ENCODE data around the gene DPCD.

The DPCD gene

DNA sequence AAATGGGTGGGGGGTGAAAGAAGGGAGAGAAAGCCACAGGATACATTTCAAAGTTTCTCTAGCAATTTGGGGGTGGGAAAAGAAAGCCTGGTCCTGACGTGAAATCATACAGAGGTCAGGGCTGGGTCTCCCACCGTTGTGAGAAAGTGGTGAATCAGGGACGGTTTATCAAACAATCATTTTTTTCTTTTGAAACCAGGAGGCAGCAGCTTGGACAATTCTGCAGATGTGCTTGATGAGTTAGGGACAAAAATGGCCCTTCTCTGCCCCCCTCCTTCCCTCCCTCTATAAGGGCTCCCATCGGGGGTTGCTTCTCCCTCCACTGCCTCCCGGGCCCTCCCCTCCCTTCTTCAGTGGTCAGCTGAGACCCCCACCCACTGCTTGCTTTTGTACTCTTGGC is 63.2 kb downstream of the DPCD start:
- H3K4me1 ChIP-seq (ENCODE audit: insufficient read depth, low read length) = peaks cover 22% of the 10 kb centered on the region
- no peak overlapping the region for H2AFZ ChIP-seq (ENCODE audit: low read depth, low read length)
- no peak overlapping the region for H3K4me3 ChIP-seq (ENCODE audit: low read length)
- peaks cover 62% of the 10 kb centered on the region for H3K27me3 ChIP-seq (ENCODE audit: insufficient read depth, low read length)
- no peaks in the 10 kb centered on the region for H3K36me3 ChIP-seq (ENCODE audit: insufficient read depth, low read length)
- no peaks in the 10 kb centered on the region for H3K9me3 ChIP-seq (ENCODE audit: low read length)

DNA sequence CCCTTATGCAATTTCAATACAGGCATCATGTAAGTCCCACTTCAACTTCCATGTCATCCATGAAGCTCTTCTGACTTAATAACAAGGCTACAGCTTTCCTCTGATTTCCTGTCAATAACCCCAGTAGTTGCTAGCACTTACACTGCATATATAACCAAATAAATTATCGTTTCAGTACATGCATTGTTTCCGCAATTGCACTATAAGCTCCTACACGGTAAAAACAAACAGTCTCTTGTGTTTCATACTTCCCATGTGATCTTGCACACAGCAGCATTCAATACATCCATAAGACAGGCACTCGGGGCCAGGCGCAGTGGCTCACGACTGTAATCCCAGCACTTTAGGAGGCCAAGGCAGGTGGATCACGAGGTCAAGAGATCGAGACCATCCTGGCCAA is 65.4 kb downstream of the DPCD start:
- Histone ChIP-seq H3K9me3 (ENCODE audit: low read length) (no peaks in the 10 kb centered on the region), H3K27me3 (ENCODE audit: insufficient read depth, low read length) (peaks cover 54% of the 10 kb centered on the region), H3K4me3 (ENCODE audit: low read length) (no peak overlapping the region), H3K4me1 (ENCODE audit: insufficient read depth, low read length) (peaks cover 22% of the 10 kb centered on the region), H2AFZ (ENCODE audit: low read depth, low read length) (no peak overlapping the region), H3K36me3 (ENCODE audit: insufficient read depth, low read length) (no peaks in the 10 kb centered on the region)

DNA sequence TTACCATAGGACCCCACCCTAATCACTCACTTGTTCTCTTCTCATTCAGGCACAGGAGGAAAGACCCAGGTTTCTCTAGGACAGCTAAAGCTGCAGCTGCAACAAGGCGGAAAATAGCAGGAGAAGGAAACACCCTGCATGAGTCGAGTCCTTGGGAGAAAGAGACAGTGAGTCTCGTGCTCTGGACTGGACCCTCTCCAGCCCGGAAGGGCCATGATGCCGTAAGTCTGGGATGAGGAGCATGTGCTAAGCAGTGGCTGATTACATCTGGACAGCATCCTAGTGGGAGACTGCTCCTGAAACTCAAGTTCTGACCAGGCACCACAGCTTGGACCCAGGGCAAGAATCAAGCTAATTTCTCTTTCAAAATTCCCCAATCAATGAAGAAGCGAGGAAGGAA is 67.4 kb downstream of the DPCD start:
- Histone ChIP-seq H3K4me1 (ENCODE audit: insufficient read depth, low read length) (peaks cover 16% of the 10 kb centered on the region), H3K9me3 (ENCODE audit: low read length) (no peaks in the 10 kb centered on the region), H3K36me3 (ENCODE audit: insufficient read depth, low read length) (no peaks in the 10 kb centered on the region), H2AFZ (ENCODE audit: low read depth, low read length) (no peak overlapping the region), H3K4me3 (ENCODE audit: low read length) (no peak overlapping the region), H3K27me3 (ENCODE audit: insufficient read depth, low read length) (peaks cover 52% of the 10 kb centered on the region)

DNA sequence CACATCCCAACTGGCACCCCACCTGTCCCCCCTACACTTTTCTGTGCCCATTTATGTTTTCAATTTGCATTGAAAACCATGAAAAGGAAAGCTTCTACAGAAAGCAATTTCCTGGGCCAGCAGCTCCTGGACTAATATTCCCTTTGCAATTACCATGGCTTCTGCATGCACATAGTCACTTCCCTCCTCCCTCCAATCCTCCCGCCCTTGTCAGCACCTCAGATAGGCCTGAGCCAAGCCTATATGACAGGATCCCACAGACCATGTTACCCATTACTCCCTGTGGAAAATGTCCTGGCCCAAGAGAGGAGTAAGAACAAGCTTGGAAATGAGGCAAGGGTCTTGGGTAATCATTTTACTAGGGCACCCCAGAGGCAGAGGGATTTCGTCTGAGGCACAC is 68.8 kb downstream of the DPCD start:
- H3K4me3 ChIP-seq (ENCODE audit: low read length) = no peak overlapping the region
- H3K36me3 ChIP-seq (ENCODE audit: insufficient read depth, low read length) = no peaks in the 10 kb centered on the region
- H3K4me1 ChIP-seq (ENCODE audit: insufficient read depth, low read length) = peaks cover 3% of the 10 kb centered on the region
- H3K27me3 ChIP-seq (ENCODE audit: insufficient read depth, low read length) = peaks cover 65% of the 10 kb centered on the region
- no peaks in the 10 kb centered on the region for H3K9me3 ChIP-seq (ENCODE audit: low read length)
- H2AFZ ChIP-seq (ENCODE audit: low read depth, low read length) = no peak overlapping the region

DNA sequence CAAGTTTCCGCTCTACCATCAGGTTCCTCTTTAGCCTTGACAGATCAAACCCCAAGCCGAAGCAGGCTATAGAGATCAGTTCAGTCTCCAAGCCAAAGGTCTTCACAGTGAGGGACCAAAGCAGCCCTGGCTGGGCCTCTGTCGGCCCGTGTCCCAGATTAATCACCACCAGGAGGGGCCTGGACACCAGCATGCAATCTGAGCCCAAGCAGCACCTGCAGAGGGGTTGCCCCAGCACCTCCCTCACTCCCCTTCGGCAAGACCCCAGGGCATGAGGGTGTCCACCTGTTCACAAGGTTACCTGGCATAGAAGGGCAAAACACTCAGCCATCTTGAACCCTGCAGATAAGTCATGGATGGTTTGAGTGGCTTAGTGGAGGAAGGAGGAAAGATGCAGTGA is 70.9 kb downstream of the DPCD start:
- H2AFZ ChIP-seq (ENCODE audit: low read depth, low read length) = no peak overlapping the region
- no peak overlapping the region for H3K4me3 ChIP-seq (ENCODE audit: low read length)
- H3K4me1 ChIP-seq (ENCODE audit: insufficient read depth, low read length) = no peaks in the 10 kb centered on the region
- peaks cover 71% of the 10 kb centered on the region for H3K27me3 ChIP-seq (ENCODE audit: insufficient read depth, low read length)
- no peaks in the 10 kb centered on the region for H3K36me3 ChIP-seq (ENCODE audit: insufficient read depth, low read length)
- H3K9me3 ChIP-seq (ENCODE audit: low read length) = no peaks in the 10 kb centered on the region
